Measurements from ENCODE around the gene ARHGDIG.
"Not testable (repeated sequence)": the region's sequence is repeated elsewhere in the genome, so short reads cannot be mapped to it uniquely, and the experiment has no call there.

Gene ARHGDIG

DNA sequence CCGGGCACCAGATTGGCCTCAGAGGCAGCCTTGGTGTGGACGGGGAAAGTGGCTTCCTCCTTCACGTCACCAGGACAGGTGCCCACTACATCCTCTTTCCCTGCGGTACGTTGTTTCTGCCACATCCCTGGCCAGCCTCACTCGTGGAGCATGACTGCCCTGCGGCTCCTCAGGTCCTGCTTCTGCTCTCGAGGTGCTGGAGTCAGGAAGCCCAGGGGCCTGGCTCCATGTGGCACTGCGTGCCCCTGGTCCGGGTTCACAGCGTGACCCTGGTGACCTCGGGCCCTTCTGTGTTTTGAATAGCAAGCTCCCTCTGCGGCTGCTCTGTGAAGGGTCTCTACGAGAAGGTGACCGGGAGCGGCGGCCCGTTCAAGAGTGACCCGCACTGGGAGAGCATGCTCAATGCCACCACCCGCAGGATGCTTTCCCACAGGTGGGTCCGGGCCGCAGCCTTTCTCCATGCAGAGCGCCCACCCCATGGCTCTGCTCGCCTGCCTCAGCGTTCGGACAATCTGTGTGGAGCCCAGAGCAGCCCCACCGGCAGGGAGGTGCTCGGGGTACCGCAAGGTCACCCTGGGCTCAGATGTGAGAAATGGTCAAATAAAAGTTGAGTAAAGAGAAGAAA, 18.2 kb upstream of the ARHGDIG start:
- DNase-seq (ENCODE audit: low read depth, low spot score): no peak
- H3K4me3 ChIP-seq (ENCODE audit: low read length): no peak overlapping the region

DNA sequence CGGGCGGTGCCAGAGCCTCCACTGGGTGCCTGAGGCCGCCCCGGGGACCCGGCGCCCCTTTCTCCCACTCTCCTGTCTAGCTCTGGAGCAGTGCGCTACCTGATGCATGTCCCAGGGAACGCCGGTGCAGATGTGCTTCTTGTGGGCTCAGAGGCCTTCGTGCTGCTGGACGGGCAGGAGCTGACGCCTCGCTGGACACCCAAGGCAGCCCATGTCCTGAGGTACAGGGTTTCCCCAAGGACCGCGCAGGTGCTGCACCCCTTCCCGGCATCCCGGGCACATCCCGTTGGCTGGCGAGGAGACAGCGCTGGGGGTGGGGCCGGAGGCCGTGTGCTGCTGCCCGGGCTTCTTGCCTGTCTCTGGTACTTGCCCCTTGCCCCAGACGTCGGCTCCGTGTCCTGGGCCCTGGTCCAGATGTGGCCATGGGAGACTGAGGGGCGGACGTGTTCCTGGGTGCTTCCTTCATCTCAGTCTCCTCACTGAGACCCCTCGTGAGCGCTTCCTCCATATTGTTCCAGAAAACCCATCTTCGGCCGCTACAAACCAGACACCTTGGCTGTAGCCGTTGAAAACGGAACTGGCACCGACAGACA, 17.1 kb upstream of the ARHGDIG start:
- no peak for DNase-seq (ENCODE audit: low read depth, low spot score)
- H3K4me3 ChIP-seq (ENCODE audit: low read length): no peak overlapping the region

DNA sequence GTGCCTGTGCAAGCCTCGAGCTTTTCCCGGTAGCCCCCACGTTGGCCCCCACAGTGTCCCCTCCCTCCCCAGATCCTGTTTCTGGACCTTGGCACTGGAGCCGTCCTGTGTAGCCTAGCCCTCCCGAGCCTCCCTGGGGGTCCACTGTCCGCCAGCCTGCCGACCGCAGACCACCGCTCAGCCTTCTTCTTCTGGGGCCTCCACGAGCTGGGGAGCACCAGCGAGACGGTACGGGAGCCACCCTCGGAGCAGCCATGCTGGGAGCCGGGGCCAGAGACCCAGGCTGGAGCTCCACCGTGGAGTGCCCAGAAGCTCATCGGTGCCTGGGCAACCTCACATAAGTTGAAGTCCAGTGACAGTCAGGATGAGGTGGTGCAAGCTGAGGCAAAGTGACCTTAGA, 16.4 kb upstream of the ARHGDIG start:
- DNase-seq (ENCODE audit: low read depth, low spot score): no peak
- no peak overlapping the region for H3K4me3 ChIP-seq (ENCODE audit: low read length)

DNA sequence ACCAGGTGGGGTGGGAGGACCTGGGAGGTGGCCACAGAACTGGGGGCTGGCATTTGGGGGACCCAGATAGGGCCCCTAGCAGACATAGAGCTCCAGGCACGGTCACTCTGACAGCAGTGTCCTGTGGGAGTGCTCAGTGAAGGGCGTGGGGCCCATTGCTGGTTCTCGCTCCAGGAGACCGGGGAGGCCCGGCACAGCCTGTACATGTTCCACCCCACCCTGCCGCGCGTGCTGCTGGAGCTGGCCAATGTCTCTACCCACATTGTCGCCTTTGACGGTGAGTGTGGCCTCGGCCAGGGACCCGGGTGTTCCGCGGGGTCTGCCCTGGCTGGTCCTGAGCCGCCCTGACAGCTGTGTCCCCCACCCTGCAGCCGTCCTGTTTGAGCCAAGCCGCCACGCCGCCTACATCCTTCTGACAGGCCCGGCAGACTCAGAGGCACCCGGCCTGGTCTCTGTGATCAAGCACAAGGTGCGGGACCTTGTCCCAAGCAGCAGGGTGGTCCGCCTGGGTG, 15.9 kb upstream of the ARHGDIG start:
- no peak overlapping the region for H3K4me3 ChIP-seq (ENCODE audit: low read length)
- no peak for DNase-seq (ENCODE audit: low read depth, low spot score)

DNA sequence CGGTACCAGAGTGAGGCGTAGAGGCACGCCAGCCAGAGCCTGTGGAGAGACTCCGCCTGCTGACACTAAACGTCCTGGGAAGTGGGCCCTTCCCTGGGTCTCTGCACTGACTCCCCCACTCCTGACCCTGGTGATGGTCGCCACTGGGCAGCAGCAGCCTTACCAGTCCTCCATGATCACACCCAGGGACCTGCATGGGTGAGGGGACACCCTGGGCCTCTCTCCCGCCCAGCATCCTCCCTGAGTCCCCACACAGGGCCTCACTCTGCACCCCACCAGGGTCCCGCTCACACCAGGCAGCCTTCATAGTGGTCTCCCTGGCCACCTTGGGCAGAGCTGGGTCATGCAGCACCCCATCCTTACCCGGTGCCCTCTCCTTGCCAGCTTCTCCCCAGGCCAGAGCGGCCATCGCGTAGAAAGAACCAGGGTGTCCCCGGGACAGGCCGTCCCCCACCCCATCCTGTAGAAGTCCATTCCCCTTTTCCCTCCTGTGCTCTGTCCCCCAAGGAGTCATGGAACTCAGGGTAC, 15.3 kb upstream of the ARHGDIG start:
- H3K4me3 ChIP-seq (ENCODE audit: low read length): no peak overlapping the region

DNA sequence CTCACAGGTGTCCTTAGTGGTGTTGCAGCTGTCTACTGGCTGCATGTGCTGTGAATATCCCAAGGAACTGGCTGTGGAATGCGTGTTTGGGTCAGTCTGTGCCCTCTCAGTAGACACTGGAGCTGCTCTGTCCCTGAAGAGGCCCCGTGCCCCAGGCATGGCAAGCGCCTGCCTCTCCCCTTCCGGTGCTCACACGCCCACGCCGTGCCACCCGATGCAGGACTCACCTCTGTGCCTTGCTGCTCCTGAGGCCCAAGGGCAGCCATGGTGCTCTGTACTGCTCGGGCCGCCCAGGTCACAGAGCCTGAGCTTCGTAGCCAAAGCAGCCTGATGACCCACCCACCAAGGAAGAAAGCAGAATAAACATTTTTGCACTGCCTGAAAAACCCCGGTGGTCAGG, 14.7 kb upstream of the ARHGDIG start:
- no peak overlapping the region for H3K4me3 ChIP-seq (ENCODE audit: low read length)
- DNase-seq (ENCODE audit: low read depth, low spot score): no peak

More for the DNA sequence above, 15.3 kb upstream of the ARHGDIG start:
- no peak for DNase-seq (ENCODE audit: low read depth, low spot score)

DNA sequence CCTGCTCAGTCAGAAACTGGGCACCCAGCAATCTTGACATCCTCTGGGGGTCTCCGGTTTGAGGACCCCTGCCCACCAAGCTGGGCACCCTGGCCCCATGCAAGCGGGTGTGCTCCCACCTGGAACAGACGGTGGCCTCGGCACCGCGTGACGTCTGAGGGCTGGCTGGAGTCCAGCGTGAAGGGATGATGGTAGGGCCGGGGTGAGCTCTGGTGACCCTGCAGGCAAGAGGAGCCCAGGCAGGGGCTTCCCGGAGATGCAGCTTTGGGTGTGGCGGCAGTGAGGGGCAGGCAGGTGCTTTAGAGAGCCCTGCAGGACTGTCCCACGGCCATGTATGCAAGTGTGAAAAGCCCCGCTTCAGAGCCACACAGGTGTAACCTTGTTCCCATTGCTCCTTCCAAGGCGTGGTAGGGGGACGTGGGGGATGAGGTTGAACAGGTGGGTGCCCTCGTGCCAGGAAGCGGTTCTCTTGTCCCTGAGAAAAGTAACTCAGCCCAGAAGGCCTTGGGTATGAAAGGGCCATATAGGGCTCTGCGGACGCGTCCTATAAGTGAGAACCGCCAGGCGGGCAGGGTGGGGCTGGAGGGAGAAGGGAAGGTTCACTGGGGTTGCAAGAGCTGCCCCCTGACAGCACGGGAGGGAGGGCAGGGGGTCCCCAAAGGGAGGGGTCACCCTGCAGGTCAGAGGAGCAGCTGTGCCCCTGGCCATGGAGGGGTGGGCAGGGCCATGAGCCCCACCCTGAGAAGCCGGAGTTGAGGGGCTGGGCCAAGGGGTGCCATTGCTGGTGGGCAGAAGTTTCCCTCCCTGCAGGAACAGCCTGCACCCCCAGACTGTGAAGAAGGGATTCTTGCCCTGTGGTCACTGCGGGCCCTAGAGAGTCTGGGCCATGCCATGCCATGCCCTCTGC, 13.9 kb upstream of the ARHGDIG start:
- DNase-seq (ENCODE audit: low read depth, low spot score): no peak
- no peak overlapping the region for H3K4me3 ChIP-seq (ENCODE audit: low read length)

DNA sequence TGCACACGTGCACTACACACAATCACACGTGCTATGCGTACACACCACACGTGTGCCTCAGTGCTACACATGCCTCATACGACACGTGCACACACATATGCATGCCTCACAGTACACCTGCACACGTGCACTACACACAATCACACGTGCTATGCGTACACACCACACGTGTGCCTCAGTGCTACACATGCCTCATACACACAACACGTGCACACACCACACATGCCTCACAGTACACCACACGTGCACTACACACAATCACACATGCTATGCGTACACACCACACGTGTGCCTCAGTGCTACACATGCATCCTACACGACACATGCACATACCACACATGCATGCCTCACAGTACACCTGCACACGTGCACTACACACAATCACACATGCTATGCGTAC, 12.8 kb upstream of the ARHGDIG start:
- DNase-seq (ENCODE audit: low read depth, low spot score): not testable (repeated sequence)

DNA sequence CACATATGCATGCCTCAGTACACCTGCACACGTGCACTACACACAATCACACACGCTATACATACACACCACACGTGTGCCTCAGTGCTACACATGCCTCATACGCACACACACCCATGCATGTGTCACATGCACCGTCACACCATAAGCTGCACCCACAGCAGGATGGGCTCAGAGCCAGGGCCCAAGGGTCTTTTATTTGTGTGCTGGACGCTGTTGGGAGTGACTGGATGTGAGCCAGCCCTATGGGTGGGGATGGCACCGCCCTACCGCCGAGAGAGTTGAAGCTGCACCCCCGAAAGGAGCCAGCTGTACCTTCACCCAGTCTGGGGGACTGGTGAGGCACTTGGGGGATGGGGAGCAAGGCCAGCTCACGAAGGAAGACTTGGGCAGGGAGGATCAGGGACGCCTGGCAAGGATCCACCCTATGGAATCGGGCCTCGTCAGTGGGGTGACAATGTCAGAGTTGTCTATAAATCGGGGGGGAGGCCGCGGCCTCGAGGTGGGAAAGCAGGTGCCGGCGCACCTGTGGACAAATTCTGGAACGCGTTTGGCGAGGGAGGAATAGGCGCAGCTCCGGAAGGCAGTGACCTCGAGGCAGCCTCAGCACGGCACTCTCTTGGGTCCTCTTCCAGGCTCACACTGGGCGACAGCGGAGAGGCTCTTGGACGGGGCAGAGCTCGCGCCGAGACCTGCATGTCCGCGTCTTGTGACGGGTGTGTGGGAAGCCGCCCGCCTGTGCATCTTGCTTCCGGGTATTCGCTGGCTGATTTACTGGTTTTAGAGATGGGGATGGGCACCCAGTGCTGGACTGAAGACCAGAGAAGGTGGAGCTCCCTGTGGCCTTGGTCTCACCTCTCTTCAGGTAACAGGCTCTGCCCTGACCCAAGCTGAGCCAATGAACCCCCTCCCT, 12.0 kb upstream of the ARHGDIG start:
- no peak for DNase-seq (ENCODE audit: low read depth, low spot score)
- no peak overlapping the region for H3K4me3 ChIP-seq (ENCODE audit: low read length)

More for the DNA sequence above, 12.8 kb upstream of the ARHGDIG start:
- not testable (repeated sequence) for H3K4me3 ChIP-seq (ENCODE audit: low read length)

DNA sequence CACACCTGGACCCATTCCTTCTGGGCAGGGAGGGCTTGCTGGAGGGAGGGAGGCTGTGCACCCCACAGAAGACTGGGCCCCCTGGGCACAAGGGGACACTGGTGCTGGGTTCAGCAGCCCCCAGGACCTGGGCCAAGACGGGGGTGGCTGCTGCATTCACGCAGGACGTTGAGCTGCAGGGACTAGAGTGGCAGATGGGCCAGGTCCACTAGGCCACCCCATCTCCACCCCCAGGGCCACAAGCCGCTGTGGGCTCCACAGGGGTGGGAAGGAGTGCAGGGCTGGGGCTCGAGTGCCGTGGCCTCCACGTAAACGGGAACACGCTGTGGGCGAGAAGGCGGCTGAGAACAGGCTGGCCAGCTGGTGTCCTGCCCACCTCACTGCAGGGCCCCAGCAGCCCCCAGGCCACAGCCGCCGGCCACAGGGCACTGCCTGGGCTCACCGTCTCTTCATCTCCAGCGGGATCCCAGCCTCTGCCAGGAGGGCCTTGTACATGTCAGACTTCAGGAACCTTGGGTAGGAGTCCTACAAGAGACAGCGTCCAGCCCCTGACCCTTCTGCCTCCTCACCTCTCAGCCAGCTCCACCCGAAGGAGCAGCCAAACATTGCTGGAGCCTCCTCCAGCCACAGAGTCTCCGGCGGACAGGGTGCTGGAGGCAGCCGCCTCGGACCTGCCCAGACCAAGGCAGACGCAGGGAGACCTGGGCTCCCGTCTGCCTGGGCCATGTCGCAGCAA, 11.2 kb upstream of the ARHGDIG start:
- no peak for DNase-seq (ENCODE audit: low read depth, low spot score)
- H3K4me3 ChIP-seq (ENCODE audit: low read length): no peak overlapping the region

DNA sequence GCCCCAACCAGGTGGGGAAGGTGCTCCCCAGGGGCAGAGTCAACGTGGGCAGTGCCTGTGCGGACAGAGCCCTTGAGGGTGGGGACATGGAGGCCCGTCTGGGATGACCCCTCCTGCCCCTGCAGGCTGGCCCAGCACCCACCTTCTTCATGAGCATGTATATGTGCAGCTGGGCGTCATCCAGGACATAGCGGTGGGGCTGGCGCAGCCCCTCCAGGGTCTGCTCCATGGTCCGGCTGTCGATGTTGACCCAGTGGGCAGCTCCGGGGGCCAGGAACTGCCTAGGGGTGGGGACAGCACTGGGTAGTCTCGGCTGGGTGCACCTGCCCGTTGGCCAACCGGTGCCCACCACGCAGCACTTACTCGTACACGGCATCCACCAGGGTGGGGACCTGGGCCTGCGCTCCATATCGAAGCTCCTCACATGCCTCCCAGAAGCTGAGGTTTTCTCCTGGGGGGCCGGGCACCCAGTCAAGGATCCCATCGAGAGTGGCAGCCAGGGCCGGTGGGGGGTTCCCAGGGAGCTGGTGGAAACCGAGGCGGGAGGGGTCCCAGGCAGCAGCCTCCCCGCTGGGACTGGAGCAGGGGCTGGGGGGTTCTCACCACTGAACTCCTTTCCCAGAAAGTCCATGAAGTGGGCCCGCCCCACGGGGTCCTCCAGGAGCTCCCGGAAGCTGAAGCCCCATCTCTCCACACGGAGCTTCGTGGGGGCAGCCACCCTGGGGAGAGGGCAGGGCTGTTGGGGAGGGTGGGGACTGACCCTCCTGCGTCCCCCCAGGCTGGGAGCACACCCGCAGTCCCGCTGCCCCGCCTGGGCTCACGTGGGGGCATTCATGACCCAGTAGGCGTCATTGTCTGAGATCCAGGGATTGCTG, 9.8 kb upstream of the ARHGDIG start:
- no peak for DNase-seq (ENCODE audit: low read depth, low spot score)
- H3K4me3 ChIP-seq (ENCODE audit: low read length): no peak overlapping the region

DNA sequence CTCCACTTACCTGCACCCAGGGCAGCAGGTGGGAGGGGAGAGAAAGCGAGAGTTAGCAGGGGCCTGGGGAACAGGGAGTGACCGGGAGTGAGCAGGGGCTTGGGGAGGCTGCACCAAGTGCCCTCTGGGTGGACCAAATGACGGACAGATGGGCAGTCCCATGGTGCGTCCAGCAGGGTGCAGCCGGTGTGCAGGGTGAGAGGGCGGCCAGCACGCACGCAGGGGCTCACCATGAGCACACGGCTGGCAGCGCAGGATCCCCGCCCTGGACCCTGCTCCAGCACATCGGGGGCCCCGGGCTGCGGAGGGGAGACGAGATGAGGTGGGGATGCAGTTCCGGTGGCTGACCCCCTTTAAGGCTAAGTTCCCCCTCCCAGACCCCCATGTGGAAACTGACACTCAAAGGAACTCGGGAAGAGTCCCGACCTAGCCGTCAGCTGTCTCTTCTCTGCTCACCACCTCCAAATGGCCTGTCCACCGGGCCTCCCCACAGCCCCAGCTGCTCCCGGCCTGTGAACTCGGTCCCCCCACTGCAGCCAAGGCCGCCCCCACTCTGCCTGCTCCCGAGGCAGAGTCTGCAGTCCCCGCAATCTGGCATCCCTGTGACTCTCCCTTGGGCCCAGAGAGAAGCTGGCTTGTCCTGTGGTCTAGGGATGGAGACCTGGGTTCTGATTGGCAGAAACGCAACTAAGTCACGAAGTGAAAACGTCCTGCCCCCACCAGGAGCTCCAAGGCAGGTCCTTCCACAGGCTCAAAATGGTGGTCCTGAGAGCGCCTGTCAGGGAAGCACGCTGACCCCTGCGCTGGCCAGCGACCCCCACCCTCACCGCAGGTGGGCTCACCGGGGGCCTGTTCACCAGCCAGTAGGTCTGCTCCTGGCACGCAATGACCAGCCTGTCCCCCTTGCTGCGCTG, 7.5 kb upstream of the ARHGDIG start:
- no peak overlapping the region for H3K4me3 ChIP-seq (ENCODE audit: low read length)
- no peak for DNase-seq (ENCODE audit: low read depth, low spot score)

DNA sequence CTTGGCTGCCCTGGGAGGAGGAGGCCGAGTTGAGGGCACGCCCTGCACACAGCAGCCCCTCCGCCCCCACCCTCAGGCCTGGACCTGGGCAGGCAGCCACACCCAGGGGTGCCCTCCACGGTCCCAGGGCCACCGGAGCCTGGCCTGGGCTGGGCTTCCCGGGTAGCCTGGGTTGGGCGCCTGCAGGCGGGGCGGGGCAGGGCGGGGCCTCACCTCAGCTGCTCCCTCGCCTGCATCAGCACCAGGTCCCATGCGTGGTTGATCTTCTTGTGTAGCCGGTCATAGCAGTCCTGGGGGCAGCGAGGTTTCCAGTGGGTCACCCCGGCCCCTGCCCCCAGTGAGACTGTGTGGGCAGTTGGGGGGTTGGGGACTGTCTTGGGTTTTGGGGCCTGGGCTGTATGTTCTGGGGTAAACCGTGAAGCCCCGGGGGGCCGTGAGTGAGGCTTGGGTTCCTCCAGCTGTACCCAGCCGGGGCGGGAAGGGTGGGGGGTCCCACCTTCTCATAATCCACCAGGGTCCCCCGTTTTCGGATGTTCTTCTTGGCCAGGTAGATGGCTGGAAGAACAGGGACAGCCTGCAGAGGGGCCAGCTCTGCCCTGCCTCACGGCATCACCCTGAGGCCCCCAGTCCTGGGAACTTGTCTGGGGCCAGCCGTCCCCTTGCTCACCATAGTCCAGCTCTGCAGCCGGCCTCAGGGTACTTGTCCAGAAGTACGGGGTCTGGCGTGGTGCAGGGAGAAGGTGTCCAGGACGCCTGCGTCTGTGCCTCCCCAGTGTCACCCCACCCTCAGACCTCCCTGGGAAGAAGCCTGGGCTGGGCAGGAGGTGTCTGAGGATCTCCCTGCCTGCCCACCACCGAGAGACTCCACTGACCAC, 6.6 kb upstream of the ARHGDIG start:
- no peak for DNase-seq (ENCODE audit: low read depth, low spot score)
- no peak overlapping the region for H3K4me3 ChIP-seq (ENCODE audit: low read length)

DNA sequence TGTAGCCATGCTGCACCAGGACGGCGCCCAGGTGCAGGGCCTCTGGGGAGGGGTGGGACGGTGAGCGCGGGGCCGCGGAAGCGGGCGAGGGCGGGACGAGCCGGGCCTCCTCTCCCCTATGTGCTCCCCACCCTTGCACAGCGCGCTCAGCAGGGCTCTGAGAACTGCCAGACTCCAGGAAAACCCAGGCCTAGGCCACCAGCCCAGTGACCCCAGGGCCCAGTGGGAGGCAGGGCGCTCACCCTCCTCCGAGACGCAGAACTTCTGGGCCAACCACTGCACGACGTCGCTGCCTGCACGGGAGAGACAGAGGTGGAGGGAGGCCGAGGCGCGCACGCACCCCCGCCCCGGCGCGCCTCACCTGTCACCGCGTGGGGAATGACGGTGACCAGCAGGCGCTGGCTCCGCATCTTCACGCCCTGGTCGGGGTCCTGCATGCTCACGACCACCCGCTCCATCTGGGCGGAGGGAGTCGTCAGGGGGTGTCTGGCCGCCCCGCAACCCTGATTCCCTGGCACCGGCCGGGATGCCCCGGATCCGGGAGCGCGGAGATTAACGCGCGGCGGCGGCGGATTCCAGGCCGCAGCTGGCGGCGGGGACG, 5.2 kb upstream of the ARHGDIG start:
- H3K4me3 ChIP-seq (ENCODE audit: low read length): no peak overlapping the region
- no peak for DNase-seq (ENCODE audit: low read depth, low spot score)

DNA sequence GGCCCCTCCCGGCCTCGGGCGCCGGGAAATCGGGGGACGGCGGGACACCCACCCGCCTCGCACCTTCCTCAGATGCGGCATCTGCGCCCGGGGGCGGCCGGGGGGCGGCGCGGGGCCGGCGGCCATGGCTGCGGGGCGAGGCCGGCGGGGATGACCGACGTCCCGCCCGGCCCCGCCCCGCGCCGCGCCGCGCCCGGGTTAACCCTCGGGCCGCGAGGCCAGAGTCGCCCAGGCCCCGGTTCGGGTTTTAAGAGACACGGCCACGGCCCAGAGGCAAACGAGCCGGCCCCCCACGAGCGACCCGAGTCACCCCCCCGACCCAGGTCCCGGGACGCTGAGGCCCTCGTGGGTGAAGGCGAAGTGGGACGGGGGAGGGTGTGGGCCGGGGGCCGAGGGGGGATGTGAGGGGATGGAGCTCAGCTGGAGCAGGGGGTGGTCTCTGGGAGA, 4.6 kb upstream of the ARHGDIG start, which contains the start of gene RGS11:
RGS11 (minus strand) TSS at position 159 of the 447 bp plus-strand sequence; CDS start at position 126, 33 bp downstream.
- DNase-seq (ENCODE audit: low read depth, low spot score): no peak
- no peak within 1 kb of the TSS for H3K4me3 ChIP-seq (ENCODE audit: low read length)
